ENCODE results near the gene PTPN3.

PTPN3 gene

GRCh38 chr9:109437286-109437685 is 60.8 kb downstream of the PTPN3 start:
- H3K27ac ChIP-seq, result no peak overlapping the region
- H3K4me3 ChIP-seq, result no peak overlapping the region
- H3K9me3 ChIP-seq (ENCODE audit: low read depth, low read length), result no peaks in the 10 kb centered on the region
- no peak for DNase-seq (ENCODE audit: low read depth, low spot score)
- TF ChIP-seq FOXP2 (optimal IDR thresholded peaks at IDR 0.05; ENCODE audit: control extremely low read depth, extremely low read length, insufficient read depth), result no peak
- no peak for TF ChIP-seq POLR2AphosphoS5 (IDR thresholded peaks at IDR 0.05; ENCODE audit: borderline replicate concordance, low read depth, low read length)
- no peak for TF ChIP-seq EZH2 (IDR thresholded peaks at IDR 0.05)
- H3K9ac ChIP-seq (ENCODE audit: insufficient read length), result no peak overlapping the region
- H3K36me3 ChIP-seq (ENCODE audit: insufficient read depth, low read length), result 0 out of 2 replicates have a peak, but pooled peaks cover 3% of the 10 kb centered on the region

GRCh38 chr9:109436071-109436470 is 62.0 kb downstream of the PTPN3 start:
- Histone ChIP-seq H3K27ac (no peak overlapping the region), H3K9ac (ENCODE audit: insufficient read length) (no peak overlapping the region), H3K36me3 (ENCODE audit: insufficient read depth, low read length) (0 out of 2 replicates have a peak, but pooled peaks cover 3% of the 10 kb centered on the region)

DNA sequence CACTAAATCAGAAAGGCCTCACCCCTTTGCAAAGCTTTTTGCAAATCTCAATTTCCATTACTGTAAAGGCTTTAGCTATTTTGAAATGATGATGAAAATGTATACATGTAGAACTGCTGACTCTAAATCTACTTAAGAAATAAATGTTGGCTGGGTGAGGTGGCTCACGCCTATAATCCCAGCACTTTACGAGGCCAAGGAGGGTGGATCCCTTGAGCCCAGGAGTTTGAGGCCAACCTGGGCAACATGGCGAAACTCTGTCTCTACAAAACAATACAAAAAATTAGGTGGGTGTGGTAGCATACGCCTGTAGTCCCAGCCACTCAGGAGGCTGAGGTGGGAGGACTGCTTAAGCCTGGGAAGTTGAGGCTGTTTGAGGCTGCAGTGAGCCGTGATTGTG is 64.6 kb downstream of the PTPN3 start:
- H3K36me3 ChIP-seq (ENCODE audit: insufficient read depth, low read length), result 0 out of 2 replicates have a peak, but pooled peaks cover 3% of the 10 kb centered on the region
- TF ChIP-seq POLR2AphosphoS5 (IDR thresholded peaks at IDR 0.05; ENCODE audit: borderline replicate concordance, low read depth, low read length), result no peak
- no peak for TF ChIP-seq EZH2 (IDR thresholded peaks at IDR 0.05)
- TF ChIP-seq FOXP2 (optimal IDR thresholded peaks at IDR 0.05; ENCODE audit: control extremely low read depth, extremely low read length, insufficient read depth), result no peak
- no peak for DNase-seq (ENCODE audit: low read depth, low spot score)
- no peak overlapping the region for H3K4me3 ChIP-seq
- no peaks in the 10 kb centered on the region for H3K9me3 ChIP-seq (ENCODE audit: low read depth, low read length)
- H3K27ac ChIP-seq, result no peak overlapping the region
- H3K9ac ChIP-seq (ENCODE audit: insufficient read length), result no peak overlapping the region

More at GRCh38 chr9:109436071-109436470, 62.0 kb downstream of the PTPN3 start:
- H3K4me3 ChIP-seq, result no peak overlapping the region
- H3K9me3 ChIP-seq (ENCODE audit: low read depth, low read length), result no peaks in the 10 kb centered on the region
- no peak for TF ChIP-seq FOXP2 (optimal IDR thresholded peaks at IDR 0.05; ENCODE audit: control extremely low read depth, extremely low read length, insufficient read depth)
- no peak for TF ChIP-seq POLR2AphosphoS5 (IDR thresholded peaks at IDR 0.05; ENCODE audit: borderline replicate concordance, low read depth, low read length)
- TF ChIP-seq EZH2 (IDR thresholded peaks at IDR 0.05), result no peak
- no peak for DNase-seq (ENCODE audit: low read depth, low spot score)

DNA sequence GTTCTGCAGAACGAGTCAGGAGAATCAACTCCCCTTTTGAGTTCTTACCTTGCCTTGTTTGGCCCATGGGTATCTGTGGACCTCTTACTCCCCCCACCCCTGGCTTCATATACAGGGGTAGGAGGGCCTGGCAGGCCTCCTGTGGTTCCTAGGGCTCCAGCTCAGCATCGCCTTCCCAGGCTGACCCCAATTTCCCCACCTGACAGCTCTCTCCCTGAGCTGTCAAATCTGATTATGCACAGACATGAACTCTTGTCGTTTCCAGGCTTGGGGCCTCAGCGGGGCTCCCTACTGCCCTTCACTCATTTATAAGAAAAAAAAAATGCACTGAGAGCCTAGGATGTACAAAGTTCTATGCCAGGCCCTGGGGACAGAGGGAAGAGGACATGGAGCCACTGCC is 67.9 kb downstream of the PTPN3 start:
- Histone ChIP-seq H3K9ac (ENCODE audit: insufficient read length) (no peak overlapping the region), H3K36me3 (ENCODE audit: insufficient read depth, low read length) (no peaks in the 10 kb centered on the region; the same call in 1 of the 2 replicates), H3K9me3 (ENCODE audit: low read depth, low read length) (no peaks in the 10 kb centered on the region), H3K27ac (no peak overlapping the region), H3K4me3 (no peak overlapping the region)
- DNase-seq (ENCODE audit: low read depth, low spot score), result no peak
- TF ChIP-seq POLR2AphosphoS5 (IDR thresholded peaks at IDR 0.05; ENCODE audit: borderline replicate concordance, low read depth, low read length), result no peak
- no peak for TF ChIP-seq EZH2 (IDR thresholded peaks at IDR 0.05)
- no peak for TF ChIP-seq FOXP2 (optimal IDR thresholded peaks at IDR 0.05; ENCODE audit: control extremely low read depth, extremely low read length, insufficient read depth)

DNA sequence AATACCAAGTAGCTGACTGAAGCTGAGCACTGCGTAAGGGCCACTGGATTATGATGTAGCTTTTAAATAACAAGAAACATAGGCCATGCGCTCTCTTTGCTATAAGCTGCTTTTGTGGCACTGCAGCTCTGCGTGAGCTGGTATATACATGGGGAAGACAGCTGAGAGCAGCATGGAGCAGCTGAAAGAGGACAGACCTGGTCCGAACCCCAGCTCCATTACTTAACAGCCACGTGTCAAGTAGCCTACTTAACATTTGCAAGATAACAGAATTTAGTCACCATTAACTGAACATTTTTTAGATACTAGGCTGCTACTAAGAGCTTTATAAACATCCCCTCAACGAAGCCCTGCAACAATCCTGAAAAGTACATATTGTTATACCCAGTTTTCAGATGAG is 69.3 kb downstream of the PTPN3 start:
- H3K27ac ChIP-seq, result no peak overlapping the region
- no peaks in the 10 kb centered on the region; the same call in 1 of the 2 replicates for H3K36me3 ChIP-seq (ENCODE audit: insufficient read depth, low read length)
- TF ChIP-seq FOXP2 (optimal IDR thresholded peaks at IDR 0.05; ENCODE audit: control extremely low read depth, extremely low read length, insufficient read depth), result no peak
- no peak for TF ChIP-seq POLR2AphosphoS5 (IDR thresholded peaks at IDR 0.05; ENCODE audit: borderline replicate concordance, low read depth, low read length)
- TF ChIP-seq EZH2 (IDR thresholded peaks at IDR 0.05), result no peak
- no peak overlapping the region for H3K9ac ChIP-seq (ENCODE audit: insufficient read length)
- DNase-seq (ENCODE audit: low read depth, low spot score), result no peak
- no peaks in the 10 kb centered on the region for H3K9me3 ChIP-seq (ENCODE audit: low read depth, low read length)
- no peak overlapping the region for H3K4me3 ChIP-seq

DNA sequence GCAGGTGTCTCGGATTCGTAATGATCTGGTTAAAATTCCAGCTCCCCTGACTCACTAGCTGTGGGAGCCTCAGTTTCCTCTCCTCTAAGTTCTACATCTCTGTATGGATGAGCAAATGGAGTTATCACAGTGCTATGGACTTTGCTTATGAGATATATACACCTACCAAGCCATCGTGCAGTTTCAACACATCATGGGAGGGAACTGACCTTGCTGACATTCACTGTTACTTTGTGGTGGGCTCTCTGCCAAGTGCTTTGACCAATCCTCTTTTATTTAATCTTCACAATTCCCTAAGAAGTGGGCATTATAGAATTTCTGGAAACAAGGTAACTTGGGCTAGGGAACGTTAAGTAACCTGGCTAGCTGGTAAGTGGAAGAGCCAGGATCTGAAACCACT is 70.2 kb downstream of the PTPN3 start:
- H3K9ac ChIP-seq (ENCODE audit: insufficient read length), result no peak overlapping the region
- H3K4me3 ChIP-seq, result no peak overlapping the region
- H3K36me3 ChIP-seq (ENCODE audit: insufficient read depth, low read length), result no peaks in the 10 kb centered on the region; the same call in 1 of the 2 replicates
- DNase-seq (ENCODE audit: low read depth, low spot score), result no peak
- TF ChIP-seq FOXP2 (optimal IDR thresholded peaks at IDR 0.05; ENCODE audit: control extremely low read depth, extremely low read length, insufficient read depth), result no peak
- no peak for TF ChIP-seq EZH2 (IDR thresholded peaks at IDR 0.05)
- no peak for TF ChIP-seq POLR2AphosphoS5 (IDR thresholded peaks at IDR 0.05; ENCODE audit: borderline replicate concordance, low read depth, low read length)
- H3K9me3 ChIP-seq (ENCODE audit: low read depth, low read length), result no peaks in the 10 kb centered on the region
- no peak overlapping the region for H3K27ac ChIP-seq

GRCh38 chr9:109426626-109427402 is 71.3 kb downstream of the PTPN3 start:
- Histone ChIP-seq H3K27ac (no peak overlapping the region), H3K36me3 (ENCODE audit: insufficient read depth, low read length) (no peaks in the 10 kb centered on the region; the same call in 1 of the 2 replicates), H3K9me3 (ENCODE audit: low read depth, low read length) (no peaks in the 10 kb centered on the region), H3K4me3 (no peak overlapping the region), H3K9ac (ENCODE audit: insufficient read length) (no peak overlapping the region)
- no peak for DNase-seq (ENCODE audit: low read depth, low spot score)
- TF ChIP-seq POLR2AphosphoS5 (IDR thresholded peaks at IDR 0.05; ENCODE audit: borderline replicate concordance, low read depth, low read length), result no peak
- no peak for TF ChIP-seq EZH2 (IDR thresholded peaks at IDR 0.05)
- no peak for TF ChIP-seq FOXP2 (optimal IDR thresholded peaks at IDR 0.05; ENCODE audit: control extremely low read depth, extremely low read length, insufficient read depth)

DNA sequence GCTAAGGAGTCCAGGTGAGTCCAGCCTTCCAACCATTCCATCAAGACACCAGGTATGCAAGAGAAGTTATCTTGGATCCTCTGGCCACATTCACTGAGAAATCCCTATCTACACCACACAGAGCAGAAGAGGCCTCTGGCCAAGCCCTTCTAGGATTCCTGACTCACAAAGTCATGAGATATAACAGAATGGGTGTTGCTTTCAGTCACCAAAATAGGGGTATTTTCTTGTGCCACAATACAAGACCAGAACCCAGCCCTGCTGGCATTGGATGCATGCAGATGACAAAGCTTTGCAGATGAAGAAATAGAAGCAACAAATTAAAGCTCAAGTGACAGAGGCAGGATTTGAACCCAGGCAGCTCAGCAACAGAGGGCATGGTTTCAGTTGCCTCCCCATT is 73.5 kb downstream of the PTPN3 start:
- Histone ChIP-seq H3K27ac (no peak overlapping the region), H3K9me3 (ENCODE audit: low read depth, low read length) (no peaks in the 10 kb centered on the region), H3K4me3 (no peak overlapping the region), H3K9ac (ENCODE audit: insufficient read length) (no peak overlapping the region), H3K36me3 (ENCODE audit: insufficient read depth, low read length) (no peaks in the 10 kb centered on the region; the same call in 1 of the 2 replicates)
- TF ChIP-seq FOXP2 (optimal IDR thresholded peaks at IDR 0.05; ENCODE audit: control extremely low read depth, extremely low read length, insufficient read depth) (no peak), POLR2AphosphoS5 (IDR thresholded peaks at IDR 0.05; ENCODE audit: borderline replicate concordance, low read depth, low read length) (no peak)
- no peak for DNase-seq (ENCODE audit: low read depth, low spot score)

Data from SK-N-MC (cell line).